Measurements from ENCODE around the gene CNTN4. TPM values are rescaled to one million over a fixed set of nuclear protein-coding genes. Genes with fewer than 3 reads are reported as not detected.
A peak's percentile ranks its signal among the peaks of the same experiment; 100 is the strongest.

The CNTN4 gene
- total RNA-seq, 1 experiment from 2014 or later, result 1.6 TPM

DNA sequence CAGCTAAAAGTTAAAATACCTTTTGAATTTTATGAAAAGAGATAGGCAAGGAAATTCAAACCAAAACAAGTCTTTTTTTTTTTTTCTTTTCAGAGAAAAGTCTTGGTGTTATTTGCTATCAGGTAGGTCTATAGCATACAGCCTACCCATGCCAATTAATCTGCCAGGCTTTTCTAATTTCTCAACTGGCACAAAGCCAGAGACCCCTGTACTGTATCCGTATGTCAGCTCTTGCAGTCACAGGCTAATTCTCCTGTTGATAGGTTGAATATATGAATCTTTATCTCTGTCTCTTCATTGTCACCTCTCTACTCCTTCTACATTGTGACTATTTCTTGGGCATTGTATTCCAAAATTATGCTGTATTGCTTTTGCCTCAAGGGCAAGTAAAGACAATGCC lies 878.1 kb downstream of the CNTN4 start:
- H3K36me3 Mint-ChIP-seq (ENCODE audit: insufficient read depth in 1 of 3, low read depth in 3 of 3), result no peaks in the 10 kb centered on the region
- Histone ChIP-seq H3K23me2 (ENCODE audit: insufficient read length, low read depth, low read length, poor library complexity, severe bottlenecking) (no peaks in the 10 kb centered on the region), H2BK20ac (ENCODE audit: low read depth, low read length, poor library complexity, severe bottlenecking) (no peak overlapping the region), H2AFZ (ENCODE audit: low read length) (no peak overlapping the region), H3K4me2 (ENCODE audit: insufficient read depth, insufficient read length, low read length) (no peak overlapping the region), H2BK5ac (ENCODE audit: insufficient read length, low read length) (no peak overlapping the region), H2BK12ac (ENCODE audit: insufficient read length, low read depth, low read length) (no peak overlapping the region), H4K91ac (ENCODE audit: insufficient read length, low read depth, low read length) (no peak overlapping the region), H3K4ac (ENCODE audit: low read depth, low read length) (no peak overlapping the region), H3K79me2 (ENCODE audit: insufficient read depth, low read length) (no peaks in the 10 kb centered on the region), H3K27me3 (ENCODE audit: insufficient read depth, low read length) (no peaks in the 10 kb centered on the region), H4K20me1 (ENCODE audit: control insufficient read depth, insufficient read depth, insufficient read length) (no peaks in the 10 kb centered on the region), H2BK120ac (ENCODE audit: low read depth, low read length, poor library complexity, severe bottlenecking) (peak overlapping the region; percentile 56), H3K9me3 (ENCODE audit: control insufficient read depth, low read depth, low read length) (no peaks in the 10 kb centered on the region), H3K14ac (ENCODE audit: insufficient read depth, low read length) (no peak overlapping the region), H3K23ac (ENCODE audit: insufficient read length, low read depth, low read length) (no peak overlapping the region), H3K79me1 (ENCODE audit: insufficient read depth, low read depth, low read length, poor library complexity, severe bottlenecking) (no peaks in the 10 kb centered on the region), H3K4me1 (ENCODE audit: insufficient read depth, low read length) (peaks cover 6% of the 10 kb centered on the region; the same call in 1 of the 2 replicates), H3K56ac (ENCODE audit: insufficient read length, low read depth, low read length) (no peak overlapping the region), H3K27ac (ENCODE audit: insufficient read length, low read depth, low read length) (no peak overlapping the region), H4K8ac (replicated peaks; ENCODE audit: insufficient read length, low read depth, low read length) (no peak overlapping the region), H4K5ac (ENCODE audit: insufficient read length, low read depth, low read length) (no peak overlapping the region), H2BK15ac (ENCODE audit: low read depth, low read length) (no peak overlapping the region), H3T11ph (ENCODE audit: low read length) (no peak overlapping the region), H2AK5ac (ENCODE audit: insufficient read length, low read length) (no peak overlapping the region), H3K9ac (ENCODE audit: extremely low read depth, insufficient read length, low read length) (no peak overlapping the region), H3K18ac (ENCODE audit: insufficient read length, low read depth, low read length) (no peak overlapping the region)
- H3K27ac Mint-ChIP-seq, result no peak overlapping the region
- peaks cover 7% of the 10 kb centered on the region for H3K27me3 Mint-ChIP-seq (ENCODE audit: low read depth)
- no peak for DNase-seq
- TF ChIP-seq CTCF (conservative IDR thresholded peaks at IDR 0.05), result no peak
- no peaks in the 10 kb centered on the region for H3K9me3 Mint-ChIP-seq
- H3K4me3 Mint-ChIP-seq, result no peak overlapping the region
- peaks cover 30 to 32% of the 10 kb centered on the region in 2 experiments for H3K4me1 Mint-ChIP-seq
- WGBS (ENCODE audit: extremely low coverage, insufficient read length, low lambda C conversion rate), result no CpG with 5 or more reads among the region's 1 CpG

Data from H9 (cell line).